ENCODE results near the gene ADD1.

The ADD1 gene

DNA sequence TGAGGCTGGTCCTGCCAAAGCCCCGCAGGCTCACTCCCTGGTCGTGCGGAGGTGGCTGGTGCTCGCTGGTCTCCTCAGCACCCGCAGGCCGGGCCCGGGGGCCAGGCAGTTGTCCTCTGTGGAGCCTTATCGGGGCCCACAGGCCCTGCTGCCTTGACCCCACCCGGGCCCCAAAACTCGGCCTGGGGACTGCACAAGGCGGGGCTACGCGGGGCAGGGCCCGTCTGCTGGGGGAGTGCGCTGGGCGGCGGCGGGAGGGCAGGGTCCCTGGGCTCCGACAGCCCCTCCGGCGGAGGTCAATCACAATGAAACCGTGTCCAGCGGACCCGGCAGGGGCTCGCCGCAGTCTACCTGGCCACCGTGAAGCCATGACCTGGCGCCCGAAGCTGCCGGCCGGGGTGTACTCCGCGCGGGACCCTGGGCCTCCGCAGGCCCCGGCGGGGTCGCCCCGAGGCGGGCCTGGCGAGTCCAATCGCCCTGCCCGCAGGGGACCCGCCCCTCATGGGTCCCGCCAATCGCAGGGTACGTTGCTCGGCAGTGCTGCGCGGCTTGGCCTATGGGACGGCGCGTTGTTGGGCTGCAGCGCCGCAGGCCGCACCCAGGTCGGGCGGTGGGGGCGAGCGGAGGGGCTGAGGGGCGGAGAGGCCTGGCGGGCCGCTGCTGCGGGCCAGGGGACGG is at the start of gene ADD1:
Gene ADD1 (plus strand): TSS at position 582 of the 678 bp plus-strand sequence. CDS start 32,072 bp downstream, outside the sequence.
- peak; percentile 89 for DNase-seq

DNA sequence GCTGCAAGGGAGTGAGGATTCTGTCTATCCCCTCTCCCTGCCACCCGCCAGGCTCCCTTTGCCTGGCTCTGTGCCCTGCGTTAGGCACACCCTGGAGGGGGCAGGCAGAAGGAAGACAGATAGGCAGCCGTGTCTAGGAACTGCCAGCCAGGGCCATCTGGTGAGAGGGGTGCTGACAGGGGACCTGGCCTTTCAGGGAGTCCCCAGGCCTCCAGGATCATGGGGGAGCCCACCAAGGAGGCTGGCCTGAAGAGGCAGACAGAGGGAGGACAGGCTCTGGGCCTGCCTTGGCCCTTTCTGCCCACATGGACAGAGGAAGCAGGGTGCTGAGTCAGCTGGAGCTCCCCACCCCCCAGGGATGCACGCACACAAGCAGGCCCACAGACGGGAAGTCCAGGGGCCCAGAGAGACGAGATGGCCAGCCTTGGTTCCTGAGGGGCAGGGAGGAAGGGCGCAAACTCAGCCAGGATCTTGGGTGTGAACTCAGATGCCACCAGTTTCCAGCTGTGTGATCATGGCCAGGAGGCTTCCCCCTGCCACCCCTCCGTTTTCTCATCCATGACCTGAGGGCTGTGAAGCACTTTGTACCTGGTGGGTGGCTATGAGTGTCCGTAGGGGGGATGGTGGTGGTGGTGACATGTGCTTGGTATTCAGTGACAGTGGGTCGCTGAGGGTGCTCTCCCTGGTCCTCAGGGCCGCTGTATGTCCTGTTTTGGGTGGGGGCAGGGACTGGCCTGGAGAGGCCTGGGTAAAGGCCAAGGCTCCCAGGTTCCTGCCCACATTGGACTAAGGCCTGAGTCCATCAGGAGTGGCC is 49.0 kb upstream of the ADD1 start:
- DNase-seq: peak; percentile 41

DNA sequence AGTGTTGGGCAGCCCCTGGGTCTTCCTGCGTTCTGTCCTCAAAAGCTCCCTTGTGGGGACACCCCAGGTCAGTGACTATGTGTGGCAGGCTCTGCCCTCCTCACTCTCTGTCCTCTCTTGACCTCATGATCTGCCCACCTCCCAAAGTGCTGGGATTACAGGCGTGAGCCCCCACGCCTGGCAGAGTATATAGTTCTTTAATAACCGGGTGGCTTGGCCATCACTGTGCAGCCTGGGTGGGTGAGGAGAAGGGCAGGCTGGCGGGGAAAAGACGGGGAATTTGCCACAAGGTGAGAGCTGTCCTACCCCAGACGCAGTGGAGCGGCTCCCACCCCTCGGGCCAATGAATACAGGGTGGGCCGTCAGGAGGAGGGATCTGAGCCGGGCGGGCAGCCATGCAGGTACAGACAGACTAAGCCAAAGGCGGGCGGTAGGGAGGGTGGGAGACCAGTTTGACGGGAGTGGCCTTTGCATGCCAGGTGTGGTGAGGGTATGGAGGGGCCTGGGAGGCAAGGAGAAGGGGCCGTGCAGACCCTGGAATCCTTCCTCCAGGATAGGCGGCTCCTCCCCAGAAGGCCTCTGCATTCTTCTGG is 48.2 kb upstream of the ADD1 start:
- DNase-seq: no peak

GRCh38 chr4:2795893-2796848 is 47.5 kb upstream of the ADD1 start:
- peak; percentile 84 for DNase-seq

- DNase-seq: no peak
These were observed 46.6 kb upstream of the ADD1 start for GRCh38 chr4:2796849-2797544.

GRCh38 chr4:2797545-2798305 is 45.9 kb upstream of the ADD1 start:
- DNase-seq: no peak

DNA sequence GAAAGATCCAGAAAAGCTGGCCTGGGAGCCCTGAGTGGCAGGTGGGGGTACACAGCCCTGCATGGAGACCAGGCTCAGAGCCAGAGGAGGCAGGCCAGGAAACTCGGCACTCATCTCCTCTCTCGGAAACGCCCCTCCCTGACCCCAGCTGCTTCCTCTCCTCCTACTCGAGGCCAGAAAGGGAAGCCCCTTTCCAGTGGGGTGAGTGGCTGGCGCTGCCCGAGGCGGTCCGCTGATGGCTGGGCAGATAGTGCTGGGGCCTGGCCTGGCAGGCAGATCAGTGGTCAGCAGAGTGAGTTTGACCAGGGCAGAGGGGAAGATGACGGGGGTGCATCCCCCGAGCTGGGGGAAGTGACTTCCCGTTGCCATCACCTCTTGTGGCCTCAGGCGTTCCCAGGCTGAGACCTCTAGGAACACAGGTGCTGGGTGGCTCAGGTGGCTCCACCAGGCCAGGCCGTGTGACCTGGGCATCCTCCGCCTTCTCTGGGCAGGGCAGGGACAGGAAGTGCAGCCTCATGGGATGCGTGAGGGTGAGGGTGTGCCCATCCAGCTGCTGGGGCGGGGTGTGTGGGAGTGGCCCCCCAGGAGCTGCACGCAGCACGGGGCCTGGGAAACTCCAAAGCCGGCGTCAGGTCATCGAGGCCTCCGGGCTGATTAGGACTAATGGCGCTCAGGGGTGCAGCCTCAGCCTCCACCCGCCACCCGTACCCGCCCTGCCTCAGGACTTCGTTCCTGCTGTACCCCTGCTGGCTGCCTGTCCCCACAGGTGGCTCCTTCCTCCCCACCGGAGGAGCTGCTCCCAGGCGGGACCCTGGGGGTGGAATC is 45.0 kb upstream of the ADD1 start:
- no peak for DNase-seq

GRCh38 chr4:2799224-2799911 is 44.3 kb upstream of the ADD1 start:
- DNase-seq: no peak

- no peak for DNase-seq
These were observed 43.5 kb upstream of the ADD1 start for GRCh38 chr4:2799971-2800690.

DNA sequence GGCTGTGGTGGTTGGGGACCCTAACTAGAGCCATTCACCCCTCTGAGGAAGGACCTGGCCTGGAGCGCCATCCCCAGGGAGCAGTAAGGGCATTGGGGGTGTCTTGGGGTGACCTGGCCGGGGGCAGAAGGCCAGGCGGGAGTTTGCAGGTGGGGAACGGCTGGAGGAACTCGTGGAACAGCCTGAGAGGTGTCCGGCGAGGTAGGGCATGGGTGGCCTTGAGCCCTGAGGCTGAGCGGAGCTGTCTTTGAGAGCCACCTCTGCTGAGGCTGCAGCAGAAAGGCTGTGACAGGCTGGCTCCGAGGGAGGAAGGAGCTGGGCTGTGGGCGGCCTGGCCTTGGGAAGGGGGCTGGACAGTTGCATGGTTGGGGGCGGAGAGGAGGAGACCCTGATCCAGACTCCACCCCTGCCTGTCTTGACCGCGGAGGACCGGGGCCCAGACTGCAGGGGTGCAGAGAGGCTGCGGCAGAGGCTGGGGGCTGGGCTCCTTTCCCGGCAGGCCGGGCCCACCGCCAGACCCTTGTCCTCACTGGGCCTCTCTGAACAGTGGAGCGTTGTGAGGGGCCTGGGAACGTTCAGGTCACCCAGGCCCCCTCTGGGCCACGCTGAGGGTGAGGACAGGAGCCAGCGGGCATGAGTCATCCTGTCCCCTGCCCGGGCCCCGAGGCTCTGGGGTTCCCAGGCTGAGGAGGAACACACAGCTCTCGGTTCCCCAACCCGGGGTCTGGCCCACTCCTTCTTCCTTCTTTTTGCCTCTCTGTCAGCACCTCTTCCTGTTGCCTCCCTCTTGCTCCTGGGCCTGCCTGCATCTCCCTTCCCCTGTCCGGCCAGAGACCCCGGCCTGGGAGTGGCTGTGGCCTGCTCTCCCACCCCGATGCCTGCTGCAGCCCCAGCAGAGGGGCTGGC is 42.7 kb upstream of the ADD1 start:
- DNase-seq: no peak

DNA sequence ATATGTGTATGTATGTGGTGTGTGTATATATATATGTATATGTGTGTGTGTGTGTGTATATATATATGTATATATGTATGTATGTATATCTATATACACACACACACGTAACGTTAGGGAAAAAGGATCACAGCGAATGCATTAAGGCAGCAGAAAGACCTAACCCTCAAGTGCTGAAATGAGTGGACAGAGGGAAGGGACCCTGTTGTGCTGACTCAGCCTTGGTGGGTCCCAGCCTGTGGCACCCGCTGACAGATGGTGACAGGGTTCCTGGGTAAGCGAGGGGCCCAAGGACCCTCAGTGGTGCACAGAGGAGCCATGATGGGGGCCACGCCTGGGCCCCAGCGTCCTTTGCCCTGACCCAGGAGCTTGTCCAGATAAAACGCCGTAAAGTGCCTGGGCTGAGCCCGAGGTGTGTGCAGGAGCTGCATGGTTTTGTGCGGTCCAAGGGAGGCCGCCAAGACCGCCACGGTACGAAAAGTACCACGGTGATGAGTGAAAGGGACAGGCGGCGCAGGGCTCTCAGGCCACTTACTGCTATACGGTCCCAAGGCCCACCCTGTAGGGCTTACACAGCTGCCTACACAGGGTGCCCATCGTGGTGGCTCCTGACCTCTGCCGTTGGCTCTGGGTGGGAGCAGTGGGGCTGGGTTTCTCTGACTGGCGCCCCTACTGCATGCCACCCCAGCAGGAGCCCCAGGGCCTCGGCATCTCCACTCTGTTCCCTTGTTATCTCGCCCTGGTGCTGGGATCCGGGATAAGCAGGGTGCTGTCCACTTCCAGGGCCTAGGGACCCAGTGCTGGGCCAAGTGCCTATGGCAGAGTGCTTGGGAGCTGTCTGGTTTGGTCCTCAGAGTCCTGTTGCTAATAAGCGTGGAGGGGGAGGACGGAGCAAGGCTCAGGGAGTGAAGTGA is 40.8 kb upstream of the ADD1 start:
- no peak for DNase-seq

GRCh38 chr4:2803624-2804448 is 39.8 kb upstream of the ADD1 start:
- DNase-seq: no peak

DNA sequence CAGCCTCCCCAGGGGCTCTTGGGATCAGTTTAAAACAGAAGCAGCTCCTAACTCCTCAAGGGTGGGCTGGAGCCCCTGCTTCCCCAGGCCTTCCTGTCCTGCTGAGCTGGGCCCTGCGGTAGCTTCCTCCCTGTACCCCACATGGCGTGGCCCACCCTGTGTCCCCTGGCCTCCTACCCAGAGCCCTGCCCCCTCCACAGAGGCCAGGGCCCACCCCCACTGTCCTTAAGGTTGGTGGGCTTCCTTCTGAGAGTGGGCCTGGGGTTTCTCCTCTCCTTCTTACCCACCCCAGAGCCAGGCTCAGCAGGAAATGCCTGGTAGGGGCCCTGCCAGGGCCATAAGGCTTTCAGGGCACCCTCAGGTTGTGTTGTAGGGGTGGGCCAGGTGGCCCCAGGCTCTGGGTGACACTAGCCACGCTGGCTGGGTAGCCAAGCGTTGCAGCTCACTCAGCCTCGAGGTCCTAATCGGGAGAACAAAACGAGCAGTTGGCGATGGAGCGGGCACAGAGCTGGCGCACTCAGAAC is 39.1 kb upstream of the ADD1 start:
- DNase-seq: no peak

DNA sequence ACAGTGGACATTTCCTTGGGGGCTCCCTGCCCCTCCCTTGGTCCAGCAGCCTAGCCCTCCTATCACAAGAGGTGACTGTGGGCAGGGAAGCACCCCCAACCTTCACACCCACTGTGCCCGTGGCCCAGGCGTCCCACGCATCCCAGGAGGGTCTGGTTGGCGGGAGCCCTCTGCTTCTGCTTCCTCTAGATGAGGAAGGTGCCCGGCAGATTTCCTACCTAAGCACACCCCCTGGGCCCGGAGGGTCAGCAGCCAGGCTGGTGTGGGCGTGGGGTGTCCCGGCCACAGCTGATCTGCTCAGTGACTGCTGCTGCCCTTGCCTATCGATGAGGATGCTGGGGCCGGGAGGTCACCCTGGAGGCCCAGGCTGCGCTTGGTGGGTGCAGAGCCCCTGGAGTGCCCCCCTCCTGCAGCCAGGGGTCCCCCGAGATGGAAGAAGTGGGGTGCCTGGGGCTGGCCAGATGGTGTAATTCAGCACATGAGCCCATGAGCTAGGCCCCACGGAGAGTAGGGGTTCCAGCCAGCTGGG is 38.6 kb upstream of the ADD1 start:
- no peak for DNase-seq

DNA sequence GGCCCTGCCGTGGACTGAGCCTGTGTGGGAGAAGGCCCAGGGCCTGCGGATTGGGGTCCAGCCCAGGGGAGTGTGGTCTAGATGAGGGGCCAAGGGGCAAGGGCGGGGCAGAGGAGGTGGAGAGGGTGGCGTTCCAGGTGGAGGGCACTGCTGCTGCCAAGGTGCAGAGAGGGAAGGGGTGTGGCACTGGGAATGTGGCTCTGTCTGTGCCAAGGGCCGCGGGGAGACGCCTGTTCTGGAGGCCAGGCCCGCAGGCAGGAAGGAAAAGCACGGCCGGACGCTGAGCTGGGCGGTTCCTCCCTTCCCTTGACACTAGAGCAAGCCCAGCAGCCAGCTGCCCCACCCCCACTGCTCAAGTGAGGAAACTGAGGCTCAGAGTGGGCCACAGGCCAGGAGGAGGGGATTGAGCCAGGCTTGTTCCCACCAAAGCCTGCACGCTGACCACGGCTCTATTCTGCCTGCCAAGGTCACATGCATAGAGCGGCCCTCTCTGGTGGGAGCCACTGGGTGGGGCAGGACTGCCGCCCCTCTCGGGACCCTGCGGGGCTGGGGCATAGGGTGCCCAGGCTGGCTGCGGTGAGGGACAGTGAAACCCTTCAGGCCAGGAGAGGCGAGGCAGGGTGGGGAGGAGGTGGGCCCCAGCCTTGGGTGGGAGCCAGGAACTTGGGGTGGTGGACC is 37.8 kb upstream of the ADD1 start:
- DNase-seq: no peak

Measured in kidney glomerular epithelial cell (primary cell).